Suppressor macrophage treated with lipopolysaccharide for 4 hours (primary cell): ENCODE measurements around the gene CCDC82.
"Not testable (repeated sequence)": the region's sequence is repeated elsewhere in the genome, so short reads cannot be mapped to it uniquely, and the experiment has no call there.

Source experiments
- DNase-seq: peaks from one replicate; pipeline ENCODE4 v3.0.0-alpha.2; 2020

CCDC82 gene

GRCh38 chr11:96389720-96390487 lies at the start of gene CCDC82, which contains the start of gene JRKL:
TSS of gene CCDC82 (minus strand) at chr11:96389912. CDS start at chr11:96384747, 5,165 bp downstream.
TSS of gene JRKL (plus strand) at chr11:96390013. CDS start at chr11:96390650, 637 bp downstream.
- peak; percentile 96 for DNase-seq

GRCh38 chr11:96432654-96433053 lies 42.9 kb upstream of the CCDC82 start:
- not testable (repeated sequence) for DNase-seq

GRCh38 chr11:96430668-96431067 lies 41.0 kb upstream of the CCDC82 start:
- DNase-seq: no peak

GRCh38 chr11:96424693-96425092 lies 35.0 kb upstream of the CCDC82 start:
- DNase-seq: no peak

GRCh38 chr11:96413408-96413807 lies 23.7 kb upstream of the CCDC82 start:
- DNase-seq: no peak

GRCh38 chr11:96412761-96413381 lies 23.2 kb upstream of the CCDC82 start:
- DNase-seq: no peak

- DNase-seq: not testable (repeated sequence)
Measured at GRCh38 chr11:96411412-96411811, 21.7 kb upstream of the CCDC82 start.

- no peak for DNase-seq
Measured at GRCh38 chr11:96400697-96401096, 11.0 kb upstream of the CCDC82 start.

GRCh38 chr11:96397863-96398262 lies 8.2 kb upstream of the CCDC82 start:
- DNase-seq: no peak

- no peak for DNase-seq
Measured at GRCh38 chr11:96396637-96397036, 6.9 kb upstream of the CCDC82 start.

GRCh38 chr11:96394773-96395172 lies 5.1 kb upstream of the CCDC82 start:
- no peak for DNase-seq

- peak; percentile 51 for DNase-seq
Measured at GRCh38 chr11:96393753-96394348, 4.1 kb upstream of the CCDC82 start.

GRCh38 chr11:96391698-96392307 lies 2.1 kb upstream of the CCDC82 start:
- no peak for DNase-seq

GRCh38 chr11:96390488-96390792 lies 728 bp upstream of the CCDC82 start:
- peak; percentile 42 for DNase-seq

GRCh38 chr11:96388891-96389719 lies 607 bp downstream of the CCDC82 start:
- DNase-seq: peak; percentile 50

GRCh38 chr11:96385187-96385586 lies 4.5 kb downstream of the CCDC82 start:
- DNase-seq: no peak

- DNase-seq: no peak
Measured at GRCh38 chr11:96384156-96384555, 5.6 kb downstream of the CCDC82 start.

- DNase-seq: no peak
Measured at GRCh38 chr11:96376796-96377195, 12.9 kb downstream of the CCDC82 start.

GRCh38 chr11:96373826-96374225 lies 15.9 kb downstream of the CCDC82 start:
- peak; percentile 32 for DNase-seq

GRCh38 chr11:96367342-96367741 lies 22.4 kb downstream of the CCDC82 start:
- DNase-seq: peak; percentile 46

- DNase-seq: no peak
Measured at GRCh38 chr11:96366024-96366423, 23.7 kb downstream of the CCDC82 start.

GRCh38 chr11:96365493-96365892 lies 24.2 kb downstream of the CCDC82 start:
- no peak for DNase-seq

- DNase-seq: no peak
Measured at GRCh38 chr11:96361778-96362177, 27.9 kb downstream of the CCDC82 start.
